LNCaP clone FGC (cell line): ENCODE results near the gene HELZ.
"Not testable (repeated sequence)": the region's sequence is repeated elsewhere in the genome, so short reads cannot be mapped to it uniquely, and the experiment has no call there.

Experiments
- DNase-seq: peaks from one replicate; pipeline ENCODE4 v3.0.0-alpha.2; 2011; ENCODE audit warnings: low read depth
- H3K4me3 ChIP-seq: 2 replicates; pipeline ENCODE4 v1.5.1; 2011; ENCODE audit warnings: mild to moderate bottlenecking, low read depth, low read length, control low read depth
- TF ChIP-seq, protein P1 (sequence below): IDR thresholded peaks from 2 replicates; pipeline ENCODE4 v1.5.1; 2012; ENCODE audit warnings: mild to moderate bottlenecking; ENCODE audit not compliant: control insufficient read depth, insufficient read depth; ENCODE audit errors: extremely low read depth

Gene HELZ

GRCh38 chr17:67150826-67151225 lies 94.2 kb downstream of the HELZ start:
- TF ChIP-seq, protein P1, sequence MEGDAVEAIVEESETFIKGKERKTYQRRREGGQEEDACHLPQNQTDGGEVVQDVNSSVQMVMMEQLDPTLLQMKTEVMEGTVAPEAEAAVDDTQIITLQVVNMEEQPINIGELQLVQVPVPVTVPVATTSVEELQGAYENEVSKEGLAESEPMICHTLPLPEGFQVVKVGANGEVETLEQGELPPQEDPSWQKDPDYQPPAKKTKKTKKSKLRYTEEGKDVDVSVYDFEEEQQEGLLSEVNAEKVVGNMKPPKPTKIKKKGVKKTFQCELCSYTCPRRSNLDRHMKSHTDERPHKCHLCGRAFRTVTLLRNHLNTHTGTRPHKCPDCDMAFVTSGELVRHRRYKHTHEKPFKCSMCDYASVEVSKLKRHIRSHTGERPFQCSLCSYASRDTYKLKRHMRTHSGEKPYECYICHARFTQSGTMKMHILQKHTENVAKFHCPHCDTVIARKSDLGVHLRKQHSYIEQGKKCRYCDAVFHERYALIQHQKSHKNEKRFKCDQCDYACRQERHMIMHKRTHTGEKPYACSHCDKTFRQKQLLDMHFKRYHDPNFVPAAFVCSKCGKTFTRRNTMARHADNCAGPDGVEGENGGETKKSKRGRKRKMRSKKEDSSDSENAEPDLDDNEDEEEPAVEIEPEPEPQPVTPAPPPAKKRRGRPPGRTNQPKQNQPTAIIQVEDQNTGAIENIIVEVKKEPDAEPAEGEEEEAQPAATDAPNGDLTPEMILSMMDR: no peak
- no peak overlapping the region for H3K4me3 ChIP-seq

GRCh38 chr17:67148352-67148751 lies 96.6 kb downstream of the HELZ start:
- TF ChIP-seq, protein P1: no peak
- H3K4me3 ChIP-seq: no peak overlapping the region
- no peak for DNase-seq

More at GRCh38 chr17:67150826-67151225, 94.2 kb downstream of the HELZ start:
- DNase-seq: no peak

DNA sequence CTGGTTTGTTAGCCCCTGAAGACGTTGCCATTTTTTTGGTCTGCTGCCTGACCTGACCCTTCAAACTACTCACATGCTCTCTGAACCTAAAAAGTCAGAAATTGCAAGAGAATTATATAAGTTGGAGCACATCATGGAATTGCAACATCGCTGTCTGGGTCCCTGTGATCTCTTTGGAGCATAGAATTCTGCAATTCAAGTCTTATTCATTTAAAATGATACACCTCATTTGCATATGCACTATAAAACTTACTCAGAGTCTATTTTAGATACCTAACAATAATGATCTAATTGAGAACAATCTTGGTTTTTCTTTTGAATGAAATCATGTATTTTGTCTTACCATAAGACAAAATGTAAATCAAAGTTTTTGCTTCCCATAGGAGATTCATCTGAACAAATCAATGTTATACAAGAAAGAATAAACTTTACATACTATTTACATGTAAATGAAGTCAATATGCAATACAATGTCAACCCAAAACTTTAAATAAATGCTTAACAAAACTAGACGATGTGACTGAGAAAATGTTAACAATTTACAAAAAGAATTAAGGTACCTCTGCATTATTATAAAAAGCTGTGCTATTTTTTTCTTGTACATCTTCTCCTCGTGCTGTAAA lies 99.7 kb downstream of the HELZ start:
- no peak overlapping the region for H3K4me3 ChIP-seq
- DNase-seq: no peak
- TF ChIP-seq, protein P1: no peak

- TF ChIP-seq, protein P1: no peak
- DNase-seq: no peak
- H3K4me3 ChIP-seq: no peak overlapping the region
Observed at GRCh38 chr17:67143318-67143717, 101.7 kb downstream of the HELZ start.

GRCh38 chr17:67142030-67142429 lies 103.0 kb downstream of the HELZ start:
- H3K4me3 ChIP-seq, DNase-seq: not testable (repeated sequence)

DNA sequence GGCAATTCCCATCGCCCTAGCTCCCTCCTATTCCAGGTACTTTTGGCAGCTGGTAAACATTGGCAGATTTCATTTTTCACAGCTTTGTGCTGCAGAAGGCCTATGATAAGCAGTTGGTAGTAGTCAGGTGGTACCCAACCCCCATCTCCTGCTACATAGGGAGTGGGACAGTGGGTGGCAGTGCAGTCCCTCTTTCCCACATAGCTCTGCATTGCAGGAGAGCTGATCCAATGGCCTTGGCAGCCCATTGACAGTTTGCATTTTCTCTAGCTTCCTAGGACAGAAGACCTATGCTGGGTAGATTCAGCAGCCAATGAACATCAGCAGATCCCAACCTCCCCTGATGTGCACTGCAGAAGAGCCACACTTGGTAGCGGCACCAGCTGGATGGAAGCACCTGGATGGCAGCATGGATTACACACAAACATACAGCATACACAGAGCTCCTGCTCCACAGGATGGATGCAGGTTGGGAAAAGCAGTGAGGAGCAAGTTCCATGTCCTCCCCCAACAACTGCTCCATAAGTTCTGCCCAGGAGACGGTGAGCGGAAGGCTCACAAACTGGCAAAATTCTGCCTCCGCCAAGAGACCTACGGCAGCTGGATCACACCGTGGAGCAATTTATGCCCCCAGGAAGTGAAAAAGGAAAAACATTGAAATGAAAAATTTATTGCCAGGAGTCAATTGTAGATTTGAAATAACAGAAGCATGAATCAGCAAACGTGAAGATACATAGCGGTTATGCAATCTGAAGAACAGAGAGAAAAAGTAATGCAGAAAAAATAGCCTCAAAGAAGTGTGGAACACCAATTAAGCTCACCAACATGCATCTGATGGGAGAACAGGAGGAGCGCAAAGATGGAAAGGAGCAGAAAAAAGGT lies 105.0 kb downstream of the HELZ start:
- no peak for DNase-seq
- TF ChIP-seq, protein P1: no peak
- H3K4me3 ChIP-seq: no peak overlapping the region

DNA sequence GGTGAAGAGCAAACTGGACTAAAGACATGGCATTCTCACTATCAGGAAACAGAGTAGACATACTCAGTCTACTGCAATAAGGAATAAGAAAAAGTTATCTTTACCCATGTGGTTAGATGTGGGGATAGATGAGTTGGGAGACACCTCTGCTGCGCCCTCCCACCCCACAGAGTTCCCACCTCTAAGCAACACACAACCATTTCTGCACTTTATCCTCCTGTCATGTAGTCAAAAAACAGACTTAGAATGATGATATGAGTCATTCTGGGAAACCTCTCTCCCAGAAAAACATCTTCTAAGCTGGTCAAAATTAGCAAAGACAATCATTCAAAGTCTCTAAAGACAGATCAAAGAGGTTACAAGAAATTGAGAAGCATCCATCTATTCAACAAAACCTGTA lies 105.7 kb downstream of the HELZ start:
- H3K4me3 ChIP-seq: no peak overlapping the region

More for the DNA sequence above, 105.7 kb downstream of the HELZ start:
- no peak for DNase-seq
- TF ChIP-seq, protein P1: no peak
